ENCODE data around the gene UNKL.

The UNKL gene, protein sequence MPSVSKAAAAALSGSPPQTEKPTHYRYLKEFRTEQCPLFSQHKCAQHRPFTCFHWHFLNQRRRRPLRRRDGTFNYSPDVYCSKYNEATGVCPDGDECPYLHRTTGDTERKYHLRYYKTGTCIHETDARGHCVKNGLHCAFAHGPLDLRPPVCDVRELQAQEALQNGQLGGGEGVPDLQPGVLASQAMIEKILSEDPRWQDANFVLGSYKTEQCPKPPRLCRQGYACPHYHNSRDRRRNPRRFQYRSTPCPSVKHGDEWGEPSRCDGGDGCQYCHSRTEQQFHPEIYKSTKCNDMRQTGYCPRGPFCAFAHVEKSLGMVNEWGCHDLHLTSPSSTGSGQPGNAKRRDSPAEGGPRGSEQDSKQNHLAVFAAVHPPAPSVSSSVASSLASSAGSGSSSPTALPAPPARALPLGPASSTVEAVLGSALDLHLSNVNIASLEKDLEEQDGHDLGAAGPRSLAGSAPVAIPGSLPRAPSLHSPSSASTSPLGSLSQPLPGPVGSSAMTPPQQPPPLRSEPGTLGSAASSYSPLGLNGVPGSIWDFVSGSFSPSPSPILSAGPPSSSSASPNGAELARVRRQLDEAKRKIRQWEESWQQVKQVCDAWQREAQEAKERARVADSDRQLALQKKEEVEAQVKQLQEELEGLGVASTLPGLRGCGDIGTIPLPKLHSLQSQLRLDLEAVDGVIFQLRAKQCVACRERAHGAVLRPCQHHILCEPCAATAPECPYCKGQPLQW

GRCh38 chr16:1414532-1415260 lies at the start of gene UNKL:
Gene UNKL (minus strand): TSS chr16:1414704. CDS start chr16:1414691, 13 bp downstream.
- peak within 1 kb of the TSS; percentile 91 for H2AFZ ChIP-seq (ENCODE audit: low read length, unreplicated experiment)

DNA sequence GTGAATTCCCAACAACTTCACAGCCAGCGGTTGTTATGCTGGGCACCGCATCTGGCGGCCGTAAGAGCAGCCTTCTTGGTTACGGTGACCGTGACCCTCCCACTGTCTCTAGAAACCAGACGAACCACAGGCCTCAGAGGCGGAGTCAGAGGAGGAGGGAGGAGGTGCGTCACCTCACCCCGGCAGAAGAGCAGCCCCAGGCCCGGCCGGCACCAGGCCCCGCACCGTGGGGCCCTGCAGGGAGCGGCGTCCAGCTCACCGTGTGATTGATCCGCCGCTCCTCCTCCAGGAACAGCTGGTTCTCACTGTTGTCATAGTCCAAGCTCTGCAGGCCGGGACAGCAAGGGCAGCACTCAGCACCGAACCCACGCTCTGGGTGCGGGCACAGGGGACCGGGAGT lies 46.6 kb upstream of the UNKL start:
- Histone ChIP-seq H3K27me3 (ENCODE audit: insufficient read depth, low read length) (no peaks in the 10 kb centered on the region), H3K36me3 (ENCODE audit: insufficient read depth, low read length) (peaks cover 9% of the 10 kb centered on the region; the same call in 1 of the 2 replicates), H3K79me2 (ENCODE audit: control insufficient read depth, insufficient read depth, low read length, unreplicated experiment) (peaks cover 10% of the 10 kb centered on the region), H3K4me3 (ENCODE audit: low read depth, low read length) (no peak overlapping the region), H3K27ac (ENCODE audit: low read depth, low read length) (no peak overlapping the region), H2AFZ (ENCODE audit: low read length, unreplicated experiment) (no peak overlapping the region), H3K4me1 (ENCODE audit: control insufficient read depth, insufficient read depth, low read length, unreplicated experiment) (no peaks in the 10 kb centered on the region)

More at GRCh38 chr16:1414532-1415260, at the start of gene UNKL:
- Histone ChIP-seq H3K27me3 (ENCODE audit: insufficient read depth, low read length) (no peaks in the 10 kb centered on the region), H3K4me3 (ENCODE audit: low read depth, low read length) (peak within 1 kb of the TSS; percentile 98), H3K36me3 (ENCODE audit: insufficient read depth, low read length) (no peaks in the 10 kb centered on the region), H3K27ac (ENCODE audit: low read depth, low read length) (no peak within 1 kb of the TSS), H3K4me1 (ENCODE audit: control insufficient read depth, insufficient read depth, low read length, unreplicated experiment) (peaks cover 11% of the 10 kb centered on the region), H3K79me2 (ENCODE audit: control insufficient read depth, insufficient read depth, low read length, unreplicated experiment) (peaks cover 13% of the 10 kb centered on the region)

- H3K27ac ChIP-seq (ENCODE audit: low read depth, low read length) = no peak overlapping the region
- H2AFZ ChIP-seq (ENCODE audit: low read length, unreplicated experiment) = no peak overlapping the region
- H3K36me3 ChIP-seq (ENCODE audit: insufficient read depth, low read length) = peaks cover 9% of the 10 kb centered on the region; the same call in 1 of the 2 replicates
- no peaks in the 10 kb centered on the region for H3K4me1 ChIP-seq (ENCODE audit: control insufficient read depth, insufficient read depth, low read length, unreplicated experiment)
- H3K79me2 ChIP-seq (ENCODE audit: control insufficient read depth, insufficient read depth, low read length, unreplicated experiment) = peaks cover 8% of the 10 kb centered on the region
- no peaks in the 10 kb centered on the region for H3K27me3 ChIP-seq (ENCODE audit: insufficient read depth, low read length)
- H3K4me3 ChIP-seq (ENCODE audit: low read depth, low read length) = no peak overlapping the region
Observed at GRCh38 chr16:1460602-1461138, 46.2 kb upstream of the UNKL start.

DNA sequence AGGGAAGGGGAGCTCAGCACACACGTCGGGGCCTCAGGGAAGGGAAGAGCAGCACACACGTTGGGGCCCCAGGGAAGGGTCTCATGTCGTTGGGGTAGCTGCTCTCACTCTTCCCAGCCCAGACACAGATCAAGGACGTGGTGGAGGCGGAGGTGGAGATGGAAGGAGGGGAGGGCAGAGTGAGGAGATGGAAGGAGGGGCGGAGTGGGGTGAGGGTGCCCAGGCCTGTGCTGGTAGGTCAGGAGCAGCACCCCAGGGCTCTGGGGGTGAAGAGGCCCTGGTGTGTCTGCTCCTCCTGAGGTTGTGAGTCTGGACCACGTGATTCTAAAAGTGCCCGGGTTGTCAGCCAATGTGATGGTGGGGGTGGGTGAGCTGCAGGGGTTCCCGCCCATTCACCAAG lies 45.5 kb upstream of the UNKL start:
- H3K79me2 ChIP-seq (ENCODE audit: control insufficient read depth, insufficient read depth, low read length, unreplicated experiment) = peaks cover 2% of the 10 kb centered on the region
- no peak overlapping the region for H2AFZ ChIP-seq (ENCODE audit: low read length, unreplicated experiment)
- H3K27ac ChIP-seq (ENCODE audit: low read depth, low read length) = no peak overlapping the region
- H3K27me3 ChIP-seq (ENCODE audit: insufficient read depth, low read length) = no peaks in the 10 kb centered on the region
- no peak overlapping the region for H3K4me3 ChIP-seq (ENCODE audit: low read depth, low read length)
- no peaks in the 10 kb centered on the region for H3K4me1 ChIP-seq (ENCODE audit: control insufficient read depth, insufficient read depth, low read length, unreplicated experiment)
- H3K36me3 ChIP-seq (ENCODE audit: insufficient read depth, low read length) = peaks cover 9% of the 10 kb centered on the region; the same call in 1 of the 2 replicates

DNA sequence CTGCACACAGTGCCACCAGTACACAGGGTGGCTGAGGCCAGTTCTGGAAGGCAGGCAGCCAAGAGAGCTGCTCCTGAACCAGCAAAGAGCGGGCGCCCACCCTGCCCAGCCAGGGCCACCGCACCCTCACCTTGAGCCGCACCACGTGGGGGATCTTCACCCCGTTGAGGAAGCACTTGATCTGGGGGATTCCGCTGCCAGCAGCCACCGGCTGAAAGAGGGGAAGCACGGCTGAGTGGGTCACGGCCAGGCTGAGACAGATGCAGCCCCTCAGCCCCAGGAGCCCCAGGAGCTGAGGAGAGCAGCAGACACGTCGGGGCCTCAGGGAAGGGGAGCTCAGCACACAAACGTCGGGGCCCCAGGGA lies 44.5 kb upstream of the UNKL start:
- H3K79me2 ChIP-seq (ENCODE audit: control insufficient read depth, insufficient read depth, low read length, unreplicated experiment) = peaks cover 2% of the 10 kb centered on the region
- no peak overlapping the region for H3K4me3 ChIP-seq (ENCODE audit: low read depth, low read length)
- H3K27ac ChIP-seq (ENCODE audit: low read depth, low read length) = no peak overlapping the region
- peaks cover 9% of the 10 kb centered on the region; the same call in 1 of the 2 replicates for H3K36me3 ChIP-seq (ENCODE audit: insufficient read depth, low read length)
- no peak overlapping the region for H2AFZ ChIP-seq (ENCODE audit: low read length, unreplicated experiment)
- no peaks in the 10 kb centered on the region for H3K27me3 ChIP-seq (ENCODE audit: insufficient read depth, low read length)
- H3K4me1 ChIP-seq (ENCODE audit: control insufficient read depth, insufficient read depth, low read length, unreplicated experiment) = no peaks in the 10 kb centered on the region

DNA sequence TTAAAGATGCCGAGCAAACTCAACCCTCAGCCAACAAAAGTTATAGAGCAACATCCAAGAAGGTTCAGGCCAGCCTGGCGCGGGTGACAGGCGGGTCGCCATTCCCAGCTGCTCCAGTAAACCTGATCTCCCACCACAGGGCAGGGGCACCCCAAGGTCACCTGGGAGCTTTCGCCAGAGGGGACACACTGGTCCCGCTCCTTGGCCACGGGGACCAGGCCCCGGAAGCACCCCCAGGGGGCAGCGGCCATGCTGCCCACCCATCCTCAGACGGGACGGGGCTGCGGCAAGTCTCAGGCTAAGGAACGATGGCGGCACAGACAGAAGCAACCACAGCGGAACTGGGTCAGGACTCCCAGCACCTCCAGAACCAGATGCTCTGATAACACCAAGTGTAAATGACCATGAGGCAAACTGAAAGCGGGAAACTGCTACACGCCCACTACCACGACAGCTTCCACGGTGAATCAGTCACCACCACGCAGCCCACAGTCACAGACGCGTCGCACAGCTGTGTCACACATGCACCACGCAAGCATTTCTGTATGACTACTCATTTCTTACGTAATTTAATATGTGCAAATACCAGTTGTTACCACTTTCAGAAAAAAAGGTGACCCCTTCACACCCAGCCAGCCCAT lies 44.0 kb upstream of the UNKL start:
- Histone ChIP-seq H3K4me1 (ENCODE audit: control insufficient read depth, insufficient read depth, low read length, unreplicated experiment) (no peaks in the 10 kb centered on the region), H3K27ac (ENCODE audit: low read depth, low read length) (no peak overlapping the region), H3K4me3 (ENCODE audit: low read depth, low read length) (no peak overlapping the region), H3K79me2 (ENCODE audit: control insufficient read depth, insufficient read depth, low read length, unreplicated experiment) (peaks cover 2% of the 10 kb centered on the region), H3K27me3 (ENCODE audit: insufficient read depth, low read length) (no peaks in the 10 kb centered on the region), H2AFZ (ENCODE audit: low read length, unreplicated experiment) (no peak overlapping the region), H3K36me3 (ENCODE audit: insufficient read depth, low read length) (peaks cover 13% of the 10 kb centered on the region; the same call in 1 of the 2 replicates)

GRCh38 chr16:1457489-1458245 lies 43.2 kb upstream of the UNKL start:
- Histone ChIP-seq H3K27me3 (ENCODE audit: insufficient read depth, low read length) (no peaks in the 10 kb centered on the region), H3K79me2 (ENCODE audit: control insufficient read depth, insufficient read depth, low read length, unreplicated experiment) (peaks cover 1% of the 10 kb centered on the region), H3K4me3 (ENCODE audit: low read depth, low read length) (no peak overlapping the region), H3K27ac (ENCODE audit: low read depth, low read length) (no peak overlapping the region), H2AFZ (ENCODE audit: low read length, unreplicated experiment) (no peak overlapping the region), H3K36me3 (ENCODE audit: insufficient read depth, low read length) (peaks cover 14% of the 10 kb centered on the region; the same call in 1 of the 2 replicates), H3K4me1 (ENCODE audit: control insufficient read depth, insufficient read depth, low read length, unreplicated experiment) (no peaks in the 10 kb centered on the region)

- Histone ChIP-seq H3K27ac (ENCODE audit: low read depth, low read length) (no peak overlapping the region), H3K4me3 (ENCODE audit: low read depth, low read length) (no peak overlapping the region), H3K4me1 (ENCODE audit: control insufficient read depth, insufficient read depth, low read length, unreplicated experiment) (no peaks in the 10 kb centered on the region), H3K27me3 (ENCODE audit: insufficient read depth, low read length) (no peaks in the 10 kb centered on the region), H3K36me3 (ENCODE audit: insufficient read depth, low read length) (peaks cover 14% of the 10 kb centered on the region; the same call in 1 of the 2 replicates), H3K79me2 (ENCODE audit: control insufficient read depth, insufficient read depth, low read length, unreplicated experiment) (no peaks in the 10 kb centered on the region), H2AFZ (ENCODE audit: low read length, unreplicated experiment) (no peak overlapping the region)
Observed at GRCh38 chr16:1456951-1457350, 42.4 kb upstream of the UNKL start.

GRCh38 chr16:1455190-1456171 lies 41.0 kb upstream of the UNKL start:
- no peaks in the 10 kb centered on the region for H3K27me3 ChIP-seq (ENCODE audit: insufficient read depth, low read length)
- H3K27ac ChIP-seq (ENCODE audit: low read depth, low read length) = no peak overlapping the region
- H3K36me3 ChIP-seq (ENCODE audit: insufficient read depth, low read length) = peaks cover 12% of the 10 kb centered on the region; the same call in 1 of the 2 replicates
- H3K79me2 ChIP-seq (ENCODE audit: control insufficient read depth, insufficient read depth, low read length, unreplicated experiment) = no peaks in the 10 kb centered on the region
- H2AFZ ChIP-seq (ENCODE audit: low read length, unreplicated experiment) = no peak overlapping the region
- H3K4me3 ChIP-seq (ENCODE audit: low read depth, low read length) = no peak overlapping the region
- no peaks in the 10 kb centered on the region for H3K4me1 ChIP-seq (ENCODE audit: control insufficient read depth, insufficient read depth, low read length, unreplicated experiment)
